Activated naive CD4-positive, alpha-beta T cell treated with anti-CD3 and anti-CD28 coated beads, Interleukin-2, amount 50 U/mL, for 16 hours (primary cell): Measurements from ENCODE around the gene MBTD1.
A peak's percentile ranks its signal among the peaks of the same experiment; 100 is the strongest.
"Not testable (repeated sequence)": the region's sequence is repeated elsewhere in the genome, so short reads cannot be mapped to it uniquely, and the experiment has no call there.

ENCODE experiments used
- DNase-seq: peaks from one replicate; pipeline ENCODE4 v3.0.0-alpha.2; 2020

Gene MBTD1

DNA sequence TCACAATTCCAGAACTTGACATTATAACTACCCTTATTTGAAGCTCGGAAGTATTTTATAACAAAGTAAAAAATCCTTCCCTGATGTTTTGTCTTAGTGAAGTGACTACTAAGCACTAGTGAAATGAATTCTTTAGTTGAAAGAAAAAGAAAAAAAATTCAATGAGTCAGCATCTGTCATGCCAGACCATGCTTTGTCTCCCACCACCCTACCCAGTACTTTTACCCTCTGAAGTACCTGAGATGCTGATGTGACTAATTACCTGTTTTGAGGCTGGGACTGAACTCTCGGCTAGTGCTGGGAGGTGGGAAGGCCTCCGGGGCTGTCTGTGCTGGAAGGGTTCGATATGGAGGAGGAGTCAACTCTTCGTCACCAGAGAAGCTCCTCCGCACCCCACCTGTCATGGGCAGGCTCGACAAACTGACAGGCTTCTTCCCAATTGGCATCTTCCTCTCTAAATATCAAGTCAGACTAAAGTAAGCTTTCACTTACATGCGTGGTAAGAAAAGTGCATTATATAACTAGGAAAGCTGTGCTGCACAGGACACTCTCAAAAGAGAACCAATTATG lies 74.0 kb downstream of the MBTD1 start:
- DNase-seq, result no peak

DNA sequence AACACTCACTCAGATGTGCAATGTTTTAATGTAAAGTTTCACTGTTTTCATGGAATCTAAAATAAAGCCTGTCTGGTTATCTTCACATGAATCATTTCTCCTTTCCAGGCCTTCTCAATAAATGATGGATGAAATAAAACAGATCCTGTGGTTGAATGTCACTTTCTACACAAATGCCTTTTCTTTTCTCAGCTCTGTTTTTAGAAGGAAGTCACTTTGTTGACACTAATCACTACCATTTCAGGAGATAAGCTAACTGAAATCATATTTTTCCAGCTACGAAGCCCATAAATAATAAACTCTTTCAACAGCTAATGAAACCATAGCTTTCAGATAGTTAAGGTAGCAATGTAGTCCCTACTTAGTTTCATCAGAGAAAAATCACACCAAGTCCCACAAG lies 75.7 kb downstream of the MBTD1 start:
- no peak for DNase-seq

DNA sequence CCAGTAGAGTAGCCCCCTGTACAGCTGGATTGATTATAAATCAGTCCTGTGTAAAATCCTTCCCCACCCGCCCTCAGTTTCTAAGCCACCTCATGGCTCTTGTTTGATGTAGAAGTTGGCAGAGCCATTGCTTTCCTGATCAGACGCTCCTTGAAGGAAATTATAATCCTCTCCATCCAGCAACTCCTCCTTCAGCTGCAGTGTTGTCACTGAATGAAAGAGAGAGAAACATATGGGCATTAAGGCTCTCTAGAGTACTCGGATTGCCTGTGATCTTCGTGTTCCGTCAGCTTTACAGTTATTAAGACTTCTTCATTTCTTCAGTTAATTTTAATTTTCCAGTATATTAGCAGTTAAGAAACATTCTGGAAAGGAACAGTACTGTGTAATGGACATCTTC lies 79.4 kb downstream of the MBTD1 start:
- DNase-seq, result no peak

DNA sequence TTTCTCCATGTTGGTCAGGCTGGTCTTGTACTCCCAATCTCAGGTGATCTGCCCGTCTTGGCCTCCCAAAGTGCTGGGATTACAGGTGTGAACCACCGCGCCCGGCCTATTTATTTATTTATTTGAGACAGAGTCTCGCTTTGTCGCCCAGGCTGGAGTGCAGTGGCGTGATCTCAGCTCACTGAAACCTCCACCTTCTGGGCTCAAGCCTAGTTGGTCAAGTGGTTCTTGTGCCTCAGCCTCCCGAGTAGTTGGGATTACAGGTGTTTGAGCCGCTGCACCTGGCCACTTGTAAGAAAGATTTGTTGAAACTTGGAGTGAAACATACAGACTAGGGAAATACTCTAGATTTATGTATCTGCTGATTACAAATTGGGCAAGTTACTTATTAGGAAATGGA lies 87.8 kb downstream of the MBTD1 start:
- DNase-seq, result not testable (repeated sequence)

DNA sequence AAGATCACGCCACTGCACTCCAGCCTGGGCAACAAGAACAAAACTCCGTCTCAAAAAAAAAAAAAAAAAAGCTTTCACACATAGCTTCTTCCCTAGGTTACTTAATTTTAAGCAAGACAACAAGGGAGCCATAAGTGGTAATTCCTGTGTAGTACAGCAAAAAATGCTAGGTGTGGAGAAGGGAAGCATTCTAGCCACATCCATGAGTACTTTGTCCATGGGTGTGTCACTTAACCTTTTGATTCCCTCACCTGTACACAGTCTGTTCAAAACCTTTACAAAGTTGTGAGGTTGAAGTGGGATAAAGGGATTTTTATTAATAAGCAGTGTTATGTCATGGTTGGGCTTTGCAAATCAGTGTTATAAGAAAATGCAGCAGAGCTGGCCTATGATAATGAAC lies 89.1 kb downstream of the MBTD1 start:
- no peak for DNase-seq

DNA sequence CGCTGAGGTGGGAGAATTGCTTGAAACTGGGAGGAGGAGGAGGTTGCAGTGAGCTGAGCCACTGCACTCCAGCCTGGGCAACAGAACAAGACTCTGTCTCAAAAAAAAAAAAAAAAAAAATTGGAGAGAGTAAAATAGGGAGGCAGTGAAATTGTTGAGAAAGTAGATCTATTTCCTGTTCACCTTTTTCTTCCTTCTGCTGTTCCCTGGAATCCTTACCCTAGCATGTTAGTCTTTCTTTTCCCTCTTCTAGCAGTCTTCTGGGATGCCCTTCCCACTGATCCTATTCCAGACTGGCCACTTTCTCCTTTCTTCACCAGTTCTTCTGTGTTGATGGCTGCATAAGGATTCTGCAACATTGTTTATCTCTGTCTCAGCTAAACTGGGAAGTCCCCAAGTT lies 90.5 kb downstream of the MBTD1 start:
- DNase-seq, result no peak

DNA sequence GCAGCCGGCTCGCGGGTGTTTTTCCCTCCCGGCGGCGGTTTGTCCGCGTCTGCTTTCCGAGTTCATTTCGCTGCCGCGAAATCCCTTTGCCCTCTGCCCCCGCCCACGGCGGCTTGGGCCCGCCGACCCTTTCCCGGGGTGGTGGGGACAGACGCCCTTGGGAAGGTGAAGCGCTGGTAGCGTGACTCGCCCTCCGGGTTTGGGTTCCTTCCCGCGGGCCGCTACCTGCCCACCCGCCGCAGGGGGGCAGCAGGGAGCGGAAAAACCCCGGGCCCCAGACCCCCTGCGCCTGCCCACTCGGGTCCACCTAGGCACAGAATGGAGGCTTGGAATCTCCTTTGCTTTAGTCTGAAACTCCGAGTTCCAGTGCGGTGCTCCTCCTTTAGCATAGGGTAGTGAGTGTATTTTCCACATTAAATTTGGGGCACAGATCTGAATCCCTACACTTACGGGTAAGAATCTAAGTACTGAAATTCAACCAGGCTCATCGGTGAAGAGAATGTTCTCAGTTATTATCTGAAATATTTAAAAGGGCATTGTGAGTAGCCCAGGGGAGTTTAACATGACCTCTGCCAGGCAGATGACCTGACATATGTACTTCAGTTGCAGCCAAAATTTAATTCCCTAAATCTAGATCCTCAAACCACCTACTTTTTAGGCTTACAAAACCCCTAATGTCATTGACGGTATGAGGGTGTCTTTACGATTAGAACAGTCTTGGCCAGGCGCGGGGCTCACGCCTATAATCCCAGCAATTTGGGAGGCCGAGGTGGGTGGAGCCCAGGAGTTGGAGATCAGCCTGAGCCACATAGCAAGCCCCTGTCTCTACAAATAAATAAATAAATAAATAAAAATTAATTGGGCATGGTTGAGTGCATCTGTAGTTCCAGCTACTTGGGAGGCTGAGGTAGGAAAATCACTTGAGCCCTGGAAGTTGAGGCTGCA lies 92.6 kb downstream of the MBTD1 start:
- peak; percentile 80 for DNase-seq

DNA sequence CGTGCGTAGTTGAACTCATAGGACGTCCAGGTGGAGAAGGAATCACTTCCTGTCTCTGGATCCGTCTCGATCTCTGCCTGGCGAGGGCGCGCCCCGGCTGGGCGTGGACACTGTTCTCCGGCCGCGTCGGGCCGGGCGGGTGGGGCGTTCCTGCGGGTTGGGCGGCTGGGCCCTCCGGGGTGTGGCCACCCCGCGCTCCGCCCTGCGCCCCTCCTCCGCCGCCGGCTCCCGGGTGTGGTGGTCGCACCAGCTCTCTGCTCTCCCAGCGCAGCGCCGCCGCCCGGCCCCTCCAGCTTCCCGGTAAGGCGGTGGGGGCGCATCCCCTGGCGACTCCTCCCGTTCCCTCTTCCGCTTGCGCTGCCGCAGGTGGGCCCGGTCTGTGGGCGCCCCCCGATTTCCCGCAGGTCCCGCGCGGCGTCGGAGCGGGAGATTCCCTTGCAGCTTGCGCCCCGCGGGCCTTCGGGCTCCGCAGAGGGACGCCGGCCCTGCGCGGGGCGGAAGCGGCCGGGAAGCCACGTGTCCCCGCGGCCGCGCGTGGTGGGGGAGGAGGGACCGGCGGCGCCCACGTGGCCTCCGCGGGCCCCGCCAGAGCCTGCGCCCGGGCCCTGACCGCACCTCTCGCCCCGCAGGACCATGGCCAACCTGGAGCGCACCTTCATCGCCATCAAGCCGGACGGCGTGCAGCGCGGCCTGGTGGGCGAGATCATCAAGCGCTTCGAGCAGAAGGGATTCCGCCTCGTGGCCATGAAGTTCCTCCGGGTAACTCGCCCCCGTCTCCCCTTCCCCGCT lies 93.5 kb downstream of the MBTD1 start, which contains the start of gene NME2:
TSS of gene NME2 (plus strand) at position 214 of the 789 bp plus-strand sequence. CDS start at position 634, 420 bp downstream.
- DNase-seq, result peak; percentile 73

DNA sequence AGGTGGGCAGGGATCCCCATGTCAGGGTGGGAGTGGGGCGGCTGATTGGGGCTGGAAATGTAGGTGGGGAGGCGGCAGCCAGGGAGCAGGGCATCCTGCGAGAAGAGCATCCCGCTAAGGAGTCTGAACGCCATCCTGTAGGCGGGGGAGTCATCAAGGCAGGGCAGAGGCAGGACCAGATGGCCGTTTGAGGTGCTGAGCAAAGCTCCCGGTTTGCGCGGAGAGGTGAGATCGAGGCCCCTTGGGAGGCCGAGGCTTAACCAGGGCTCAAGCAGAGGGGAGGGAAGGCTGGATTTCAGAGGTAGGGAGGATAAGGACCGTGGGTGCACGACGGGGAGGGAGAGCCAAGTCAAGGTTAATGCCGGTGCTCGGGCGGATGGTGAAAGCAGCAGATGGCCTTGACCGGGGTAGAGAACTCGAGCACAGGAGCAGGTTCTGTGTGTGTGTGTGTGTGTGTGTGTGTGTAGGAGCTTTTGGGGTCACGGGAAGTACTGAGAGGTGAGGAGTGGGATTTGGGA lies 94.1 kb downstream of the MBTD1 start:
- DNase-seq, result peak; percentile 37

DNA sequence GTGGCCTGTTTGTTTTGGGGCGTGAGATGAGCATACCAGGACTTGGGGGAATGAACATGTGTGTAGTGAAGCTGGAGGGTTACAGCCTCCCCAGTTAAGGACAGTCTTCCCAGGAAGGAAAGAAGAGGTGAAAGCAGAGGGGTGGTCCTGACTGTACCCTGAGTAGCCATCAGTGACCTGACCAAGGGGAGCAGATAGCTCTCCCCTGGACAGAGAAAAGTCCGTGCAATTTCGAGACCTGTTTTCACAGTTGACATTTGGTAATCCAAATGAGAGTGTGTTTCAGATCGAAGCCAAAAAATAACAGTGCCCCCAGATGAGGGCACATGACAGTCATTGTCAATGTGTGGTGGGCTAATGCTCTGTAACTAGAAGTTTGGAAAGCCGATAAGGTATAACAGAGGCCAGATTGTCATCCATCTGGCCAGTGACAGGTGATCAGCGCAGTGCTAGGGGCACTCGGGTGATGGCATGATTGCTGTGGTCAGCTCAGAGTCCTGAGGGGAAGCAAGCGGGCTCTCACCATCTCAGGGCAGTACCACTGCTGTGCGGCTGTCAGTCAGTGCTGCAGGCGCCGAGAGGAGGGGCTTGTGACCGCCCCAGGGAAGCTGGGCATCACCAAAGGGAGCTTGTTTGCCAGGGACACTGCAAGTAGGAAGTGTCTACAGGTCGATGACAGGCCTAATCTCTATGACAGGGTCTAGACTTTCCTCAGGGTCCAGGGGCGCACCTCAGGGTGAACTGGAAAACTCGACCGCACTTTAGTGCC lies 94.8 kb downstream of the MBTD1 start:
- DNase-seq, result no peak

DNA sequence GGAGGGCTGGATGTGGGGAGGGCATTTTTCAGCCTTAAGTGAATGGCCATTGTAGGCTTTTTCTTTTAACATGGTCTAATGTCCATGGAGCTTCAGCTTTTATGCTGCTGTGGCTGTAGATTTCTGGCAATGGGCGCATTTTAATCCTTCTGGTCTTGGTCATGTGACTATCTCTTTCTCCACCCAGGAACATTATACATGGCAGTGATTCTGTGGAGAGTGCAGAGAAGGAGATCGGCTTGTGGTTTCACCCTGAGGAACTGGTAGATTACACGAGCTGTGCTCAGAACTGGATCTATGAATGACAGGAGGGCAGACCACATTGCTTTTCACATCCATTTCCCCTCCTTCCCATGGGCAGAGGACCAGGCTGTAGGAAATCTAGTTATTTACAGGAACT lies 98.3 kb downstream of the MBTD1 start:
- DNase-seq, result no peak

DNA sequence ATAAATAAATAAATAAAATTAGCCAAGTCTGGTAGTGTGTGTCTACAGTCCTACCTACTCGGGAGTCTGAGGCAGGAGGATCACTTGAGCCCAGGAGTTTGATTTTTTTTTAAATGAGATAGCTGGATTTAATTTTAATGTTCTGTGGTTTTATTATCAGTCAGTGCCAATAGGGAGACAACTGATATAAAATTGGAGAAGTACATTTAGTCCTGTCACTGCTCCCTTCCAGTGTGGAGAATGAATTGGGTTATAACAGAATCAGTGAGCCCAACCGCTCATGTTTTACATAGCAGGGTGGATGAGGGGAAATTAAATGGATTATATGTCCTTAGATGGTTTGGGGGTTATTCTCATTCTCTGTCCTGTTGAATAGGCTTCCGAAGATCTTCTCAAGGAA lies 100.2 kb downstream of the MBTD1 start:
- no peak for DNase-seq

DNA sequence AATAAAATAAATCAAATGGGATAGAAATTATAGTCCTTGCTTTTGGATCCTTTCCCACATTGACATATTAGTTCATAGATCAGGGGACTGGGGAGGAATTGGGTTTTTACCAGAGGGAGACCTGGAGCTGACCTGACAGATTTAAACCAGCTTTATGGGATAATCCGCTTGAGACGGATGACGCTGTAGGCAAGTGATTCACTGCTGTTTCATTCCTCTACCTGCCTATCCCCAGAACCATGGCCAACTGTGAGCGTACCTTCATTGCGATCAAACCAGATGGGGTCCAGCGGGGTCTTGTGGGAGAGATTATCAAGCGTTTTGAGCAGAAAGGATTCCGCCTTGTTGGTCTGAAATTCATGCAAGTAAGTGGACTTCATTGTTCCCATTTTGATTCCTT lies 104.4 kb downstream of the MBTD1 start:
- no peak for DNase-seq

DNA sequence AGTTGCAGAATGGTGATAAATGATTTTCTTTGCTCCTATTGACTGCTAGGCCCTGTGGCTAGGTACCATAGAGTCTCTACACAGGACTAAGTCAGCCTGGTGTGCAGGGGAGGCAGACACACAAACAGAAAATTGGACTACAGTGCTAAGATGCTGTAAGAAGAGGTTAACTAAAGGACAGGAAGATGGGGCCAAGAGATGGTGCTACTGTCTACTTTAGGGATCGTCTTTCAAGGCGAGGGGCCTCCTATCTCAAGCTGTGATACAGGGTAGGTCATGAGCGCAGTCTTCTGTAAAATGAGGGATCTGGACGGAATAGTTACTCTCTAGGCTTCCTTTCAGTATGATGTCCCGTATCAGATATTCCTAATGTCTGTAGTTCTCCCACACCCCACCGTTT lies 105.7 kb downstream of the MBTD1 start:
- no peak for DNase-seq

DNA sequence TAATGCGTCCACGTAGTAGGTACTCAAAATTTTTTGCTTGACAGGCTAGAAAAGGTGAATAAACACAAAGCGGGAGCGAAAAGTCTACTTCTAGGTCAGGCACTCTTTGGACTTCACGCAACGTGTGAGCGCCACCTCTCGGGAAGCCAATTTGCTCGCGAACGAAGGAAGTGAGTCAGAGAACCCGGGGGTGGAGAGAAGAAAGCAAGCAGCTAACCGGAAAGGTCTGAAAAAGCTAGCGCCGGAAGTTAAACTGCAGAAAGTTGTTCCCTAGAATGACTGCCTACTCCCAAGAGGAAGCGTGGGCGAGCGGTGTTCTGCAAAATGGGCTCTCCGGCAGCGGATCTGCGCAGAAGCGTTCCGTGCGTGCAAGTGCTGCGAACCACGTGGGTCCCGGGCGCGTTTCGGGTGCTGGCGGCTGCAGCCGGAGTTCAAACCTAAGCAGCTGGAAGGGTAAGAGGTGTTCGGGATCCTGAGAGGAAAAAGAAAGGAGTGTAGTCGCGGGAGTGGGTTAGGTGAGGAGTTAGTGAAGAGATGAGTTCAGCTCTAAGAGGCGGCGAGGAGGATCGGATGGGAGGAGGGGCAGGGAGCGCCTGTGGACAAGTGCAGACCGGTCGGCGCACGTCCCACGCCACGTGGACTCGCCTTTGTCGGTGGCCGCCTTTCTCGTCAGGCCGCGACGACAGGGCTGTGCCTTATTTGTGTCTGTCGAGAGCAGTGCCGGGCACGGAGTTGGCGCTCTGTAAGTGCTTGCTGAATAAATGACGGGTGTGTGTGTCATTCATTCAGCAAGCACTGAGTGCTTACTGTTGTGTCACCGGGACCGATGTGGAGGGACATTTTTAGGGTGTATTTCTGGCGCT lies 106.4 kb downstream of the MBTD1 start, which contains the start of gene NME1:
TSS of gene NME1 (plus strand) at position 350 of the 863 bp plus-strand sequence. CDS start 2,096 bp downstream, outside the sequence.
- DNase-seq, result peak; percentile 92

DNA sequence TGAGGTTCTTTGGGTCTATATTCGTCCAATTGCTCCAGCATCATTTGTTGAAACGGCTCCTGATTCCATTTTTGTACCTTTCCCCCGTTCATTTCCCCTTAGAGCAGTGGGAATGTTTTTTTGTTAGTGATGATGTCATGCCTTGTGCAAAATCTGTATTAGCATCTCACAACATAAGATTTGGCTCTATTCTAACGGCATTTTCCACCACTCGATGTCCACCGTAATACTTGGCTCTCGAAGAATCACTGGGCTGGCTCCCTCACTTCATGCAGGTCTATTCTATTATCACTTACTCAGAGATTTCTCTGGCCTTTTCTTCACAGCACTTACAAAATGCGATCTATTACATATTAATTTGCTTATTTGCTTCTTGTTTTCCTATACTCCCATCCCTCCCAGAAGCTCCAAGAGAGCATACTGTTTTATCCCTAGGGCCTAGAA lies 107.1 kb downstream of the MBTD1 start:
- no peak for DNase-seq

DNA sequence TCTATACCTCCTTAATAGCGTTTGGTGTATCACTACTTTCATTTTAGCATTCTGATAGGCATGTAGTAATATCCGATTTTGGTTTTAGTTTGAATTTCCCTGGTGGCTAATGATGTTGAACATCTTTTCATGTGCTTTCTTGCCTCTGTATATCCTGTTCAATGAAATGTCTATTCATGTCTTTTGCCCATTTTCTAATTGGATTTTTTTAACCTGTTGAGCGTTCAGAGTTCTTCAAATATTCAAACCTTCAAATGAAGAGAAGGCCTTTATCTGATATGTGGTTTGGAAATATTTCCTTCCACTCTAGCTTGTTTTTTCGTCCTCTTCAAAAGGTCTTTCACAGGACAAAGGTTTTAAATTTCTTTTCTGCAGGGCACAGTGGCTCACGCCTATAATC lies 108.9 kb downstream of the MBTD1 start:
- DNase-seq, result no peak

DNA sequence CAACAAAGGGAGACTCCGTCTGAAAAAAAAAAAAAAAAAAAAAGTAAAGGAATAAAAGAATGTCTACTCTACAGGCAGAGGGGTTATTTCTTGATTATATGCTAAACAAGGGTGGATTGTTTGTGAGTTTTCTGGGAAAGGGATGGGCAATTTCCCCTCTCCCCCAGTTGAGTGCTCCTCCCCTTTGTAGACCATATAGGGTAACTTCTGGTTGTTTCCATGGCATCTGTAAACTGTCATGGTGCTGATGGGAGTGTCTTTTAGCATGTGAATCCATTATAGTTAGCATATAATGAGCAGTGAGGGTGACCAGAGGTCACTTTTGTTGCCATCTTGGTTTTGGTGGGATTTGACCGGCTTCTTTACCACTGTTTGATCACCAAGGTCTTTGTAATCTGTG lies 110.7 kb downstream of the MBTD1 start:
- no peak for DNase-seq

DNA sequence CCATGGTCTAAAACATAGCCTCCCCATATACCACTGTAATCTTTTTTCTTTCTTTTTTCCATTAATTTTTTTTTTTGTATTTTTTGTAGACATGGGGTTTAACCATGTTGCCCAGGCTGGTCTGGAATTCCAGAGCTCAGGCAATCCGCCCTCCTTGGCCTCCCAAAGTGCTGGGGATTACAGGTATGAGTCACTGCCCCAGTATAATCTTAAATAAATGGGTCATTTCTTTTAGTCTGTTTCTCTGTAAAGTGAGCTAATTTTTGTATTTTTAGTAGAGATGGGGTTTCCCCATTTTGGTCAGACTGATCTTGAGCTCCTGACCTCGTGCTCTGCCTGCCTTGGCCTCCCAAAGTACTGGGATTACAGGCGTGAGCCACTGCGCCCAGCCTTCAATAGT lies 112.2 kb downstream of the MBTD1 start:
- no peak for DNase-seq

DNA sequence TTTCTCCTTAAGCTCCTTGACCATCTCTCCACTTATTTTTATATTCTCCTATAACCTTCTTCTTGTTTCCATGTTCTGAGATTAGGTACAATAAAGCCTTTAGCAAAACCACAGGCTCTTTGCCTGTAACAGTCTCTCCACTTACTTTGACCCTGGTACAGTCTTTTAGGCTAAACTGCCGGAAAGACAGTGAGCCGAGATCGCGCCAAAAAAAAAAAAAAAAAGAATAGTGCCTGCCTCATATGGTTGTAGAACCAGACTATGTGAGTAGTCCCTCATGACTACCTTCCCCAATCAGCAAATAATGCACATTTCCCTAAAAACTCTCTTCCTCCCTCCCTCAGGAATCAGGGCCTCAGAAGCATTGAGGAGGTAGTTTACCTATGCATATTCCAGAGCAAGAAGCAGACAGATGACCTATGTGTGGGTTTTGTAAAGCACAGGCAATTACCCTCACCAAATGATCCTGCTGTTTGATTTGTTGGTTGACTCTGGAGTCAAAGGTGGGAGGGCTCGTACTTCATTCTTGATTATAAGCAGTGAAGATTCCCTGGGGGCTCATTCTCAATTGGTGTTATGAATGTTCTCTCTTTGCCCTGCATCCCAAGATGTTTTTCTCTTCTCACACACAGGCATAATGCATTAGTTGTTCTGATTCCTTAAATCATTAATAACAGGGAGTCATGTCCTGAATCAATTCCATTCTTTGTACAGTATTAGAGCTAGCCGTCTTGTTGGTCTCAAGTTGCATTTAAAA lies 115.4 kb downstream of the MBTD1 start:
- DNase-seq, result no peak

DNA sequence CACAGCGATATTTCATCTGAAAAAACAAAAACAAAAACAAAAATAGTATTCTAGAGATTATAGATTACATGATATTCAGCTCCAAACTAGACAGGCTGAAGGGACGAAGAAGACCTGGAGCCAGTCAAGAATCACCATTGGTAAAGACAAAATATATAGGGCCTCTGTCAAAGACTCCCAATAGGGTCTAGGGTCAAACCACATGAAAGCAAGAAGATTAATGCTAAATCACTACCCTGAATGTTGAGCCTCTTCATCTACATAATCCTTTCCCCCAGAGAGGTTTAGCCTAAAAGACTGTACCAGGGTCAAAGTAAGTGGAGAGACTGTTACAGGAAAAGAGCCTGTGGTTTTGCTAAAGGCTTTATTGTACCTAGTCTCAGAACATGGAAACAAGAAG lies 117.3 kb downstream of the MBTD1 start:
- no peak for DNase-seq
